K562 (cell line): ENCODE data around the gene CAPZA1. TPM values are rescaled to one million over a fixed set of nuclear protein-coding genes. Genes with fewer than 3 reads are reported as not detected.

Source experiments
- ATF1 ChIP-seq, 2 experiments: fragments of 450-650 bp in 1 of 2; IDR thresholded peaks; 2 replicates each; pipeline ENCODE4 v1.6.1; 2016; ENCODE audit warnings: missing compliant biosample characterization in 1 of 2, missing genetic modification characterization in 1 of 2
- GABPB1 ChIP-seq: sonication (generic); formaldehyde crosslinking; IDR thresholded peaks from 2 replicates; pipeline ENCODE4 v1.8.0; 2022; ENCODE audit warnings: mild to moderate bottlenecking, missing genetic modification reagents
- HMG20A ChIP-seq: fragments of 450-650 bp; formaldehyde crosslinking; conservative IDR thresholded peaks from 2 replicates; pipeline ENCODE4 v1.4.0; 2020; ENCODE audit warnings: mild to moderate bottlenecking, mixed read lengths
- MTA1 ChIP-seq: fragments of 450-650 bp; IDR thresholded peaks from 2 replicates; pipeline ENCODE4 v1.6.1; 2017; ENCODE audit warnings: borderline replicate concordance
- RREB1 ChIP-seq: fragments of 250-450 bp; sonication (Bioruptor Pico); IDR thresholded peaks from 2 replicates; pipeline ENCODE4 v1.4.0; 2020
- ZBTB40 ChIP-seq, 2 experiments: fragments of 450-650 bp in 1 of 2; sonication (generic) in 1 of 2; formaldehyde crosslinking in 1 of 2; IDR thresholded peaks; 2 replicates each; pipeline versions ENCODE4 v1.7.1 to v1.9.0; 2016 to 2022; ENCODE audit warnings: inconsistent platforms in 1 of 2, mild to moderate bottlenecking in 1 of 2, missing genetic modification reagents in 1 of 2
- ZNF280B ChIP-seq: fragments of 250-450 bp; sonication (Bioruptor Pico); IDR thresholded peaks from 2 replicates; pipeline ENCODE4 v1.5.1; 2021; ENCODE audit warnings: mild to moderate bottlenecking
- ZNF316 ChIP-seq: fragments of 450-650 bp; IDR thresholded peaks from 2 replicates; pipeline ENCODE4 v1.6.1; 2016
- ZNF778 ChIP-seq: fragments of 450-650 bp; formaldehyde crosslinking; IDR thresholded peaks from 2 replicates; pipeline ENCODE4 v1.4.0; 2020; ENCODE audit warnings: mild to moderate bottlenecking, moderate library complexity
- polyA plus RNA-seq, 8 experiments: library from polyadenylated mRNA; depleted of rRNA in 4 of 8; stranded (reverse) in 5 of 8; unstranded in 3 of 8; fragments of >200 nt; fragmentation: Nextera tagmentation in 2 of 8; fragmentation: Illumina TruSeq in 1 of 8; extraction: Ambion mirVana in 2 of 8; extraction: Trizol in 1 of 8; gene quantifications; 2 replicates each; pipeline versions ENCODE4 v1.2.1 to v1.2.3, GENCODE V29; 2011 to 2014; ENCODE audit warnings: inconsistent platforms in 1 of 8, missing spikeins in 1 of 8
- total RNA-seq, 7 experiments: library from RNA; depleted of rRNA in 6 of 7; stranded (reverse); fragments of >200 nt in 6 of 7; fragmentation: Illumina TruSeq in 2 of 7; extraction: Trizol in 2 of 7; gene quantifications; 2 replicates each; pipeline versions ENCODE4 v1.2.1 to v1.2.3, GENCODE V29; 2011 to 2021; ENCODE audit warnings: low replicate concordance in 1 of 7

Gene CAPZA1
- total and polyA plus RNA-seq, 9 of the 15 experiments (the other 6 are each of a cell fraction or from before 2014, with no cell fraction given) = 237 to 1,020 (median 306) TPM

GRCh38 chr1:112619518-112620376 lies at the start of gene CAPZA1 (continued):
- TF ChIP-seq ZBTB40 (IDR thresholded peaks at IDR 0.05) (peak; percentile 77), ZBTB40 (CRISPR knock-in tag; IDR thresholded peaks at IDR 0.05) (no peak), GABPB1 (CRISPR knock-in tag) (peak; percentile 89), HMG20A (no peak), ZNF316 (0 out of 2 replicates have a peak, but pooled peaks have one; percentile 22), ZNF778 (CRISPR knock-in tag) (no peak), RREB1 (CRISPR knock-in tag) (peak; percentile 53; the same call in 1 of the 2 replicates), ATF1 (CRISPR knock-in tag; IDR thresholded peaks at IDR 0.05) (peak; percentile 77; the same call in 1 of the 2 replicates), ATF1 (tag; IDR thresholded peaks at IDR 0.05) (peak; percentile 98), MTA1 (peak; percentile 94), ZNF280B (CRISPR knock-in tag) (no peak)
